GM10847 (cell line): Measurements from ENCODE around the gene STK11.

Experiments
- POLR2A ChIP-seq: IDR thresholded peaks from 2 replicates; pipeline ENCODE4 v1.6.1; 2011; ENCODE audit not compliant: insufficient read length; ENCODE audit errors: extremely low read depth

Gene STK11, protein sequence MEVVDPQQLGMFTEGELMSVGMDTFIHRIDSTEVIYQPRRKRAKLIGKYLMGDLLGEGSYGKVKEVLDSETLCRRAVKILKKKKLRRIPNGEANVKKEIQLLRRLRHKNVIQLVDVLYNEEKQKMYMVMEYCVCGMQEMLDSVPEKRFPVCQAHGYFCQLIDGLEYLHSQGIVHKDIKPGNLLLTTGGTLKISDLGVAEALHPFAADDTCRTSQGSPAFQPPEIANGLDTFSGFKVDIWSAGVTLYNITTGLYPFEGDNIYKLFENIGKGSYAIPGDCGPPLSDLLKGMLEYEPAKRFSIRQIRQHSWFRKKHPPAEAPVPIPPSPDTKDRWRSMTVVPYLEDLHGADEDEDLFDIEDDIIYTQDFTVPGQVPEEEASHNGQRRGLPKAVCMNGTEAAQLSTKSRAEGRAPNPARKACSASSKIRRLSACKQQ

DNA sequence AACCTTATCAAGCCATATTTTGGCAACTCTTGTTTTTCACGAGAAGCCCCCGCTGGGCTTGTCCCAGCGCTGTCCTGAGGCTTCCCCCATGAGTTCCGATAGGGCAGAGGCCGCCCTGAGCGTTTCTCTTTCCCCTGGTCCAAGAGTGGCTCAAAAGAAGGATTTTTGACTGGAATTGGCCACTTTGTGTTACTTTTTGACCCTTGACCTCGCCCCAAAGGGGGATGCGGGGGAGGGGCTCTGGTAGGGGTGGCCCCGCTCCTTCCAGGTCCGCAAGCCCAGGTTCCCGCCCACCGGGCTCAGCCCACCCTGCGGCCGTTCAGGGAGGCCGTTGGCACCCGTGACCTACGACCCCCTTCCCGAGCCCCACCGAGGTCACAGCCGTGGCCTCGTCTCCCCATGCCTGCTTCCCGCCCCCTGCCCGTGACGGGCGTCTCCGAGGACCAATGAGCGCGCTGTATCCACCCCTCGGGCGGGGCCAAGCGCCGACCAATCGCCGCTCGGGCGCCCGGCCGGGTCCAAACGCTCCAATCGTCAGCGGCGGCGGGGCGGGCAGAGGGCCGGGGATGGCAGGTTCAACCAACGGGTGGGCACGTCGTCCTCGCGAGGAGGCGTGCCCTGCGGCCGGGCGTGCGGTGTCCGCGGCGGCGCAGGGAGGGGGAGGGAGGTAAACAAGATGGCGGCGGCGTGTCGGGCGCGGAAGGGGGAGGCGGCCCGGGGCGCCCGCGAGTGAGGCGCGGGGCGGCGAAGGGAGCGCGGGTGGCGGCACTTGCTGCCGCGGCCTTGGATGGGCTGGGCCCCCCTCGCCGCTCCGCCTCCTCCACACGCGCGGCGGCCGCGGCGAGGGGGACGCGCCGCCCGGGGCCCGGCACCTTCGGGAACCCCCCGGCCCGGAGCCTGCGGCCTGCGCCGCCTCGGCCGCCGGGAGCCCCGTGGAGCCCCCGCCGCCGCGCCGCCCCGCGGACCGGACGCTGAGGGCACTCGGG lies at the start of gene STK11:
Gene STK11 (plus strand): TSS at position 665 of the 986 bp plus-strand sequence. CDS start 1,136 bp downstream, outside the sequence.
- peak; percentile 75 for TF ChIP-seq POLR2A

DNA sequence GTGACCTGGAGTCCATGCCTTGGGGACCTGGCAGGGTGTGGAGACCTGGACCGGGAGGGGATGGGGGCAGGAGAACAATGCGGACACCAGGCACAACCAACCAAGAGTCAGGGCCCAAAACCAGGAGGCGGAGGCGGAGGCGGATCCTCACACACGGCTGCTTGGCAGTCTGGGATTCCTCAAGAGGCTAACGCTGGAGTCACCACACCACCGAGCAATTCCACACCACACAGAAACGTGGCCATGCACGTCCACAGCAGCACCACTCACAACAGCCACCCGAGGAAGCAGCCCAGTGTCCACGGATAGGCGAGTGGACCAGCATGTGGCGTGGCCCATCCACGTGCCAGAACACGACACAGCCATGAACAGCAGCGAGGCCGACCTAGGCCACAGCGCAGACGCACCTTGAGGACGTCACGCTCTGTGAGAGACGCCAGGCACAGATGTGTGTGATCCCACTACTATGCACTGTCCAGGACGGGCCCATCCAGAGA lies 49.2 kb upstream of the STK11 start:
- no peak for TF ChIP-seq POLR2A

DNA sequence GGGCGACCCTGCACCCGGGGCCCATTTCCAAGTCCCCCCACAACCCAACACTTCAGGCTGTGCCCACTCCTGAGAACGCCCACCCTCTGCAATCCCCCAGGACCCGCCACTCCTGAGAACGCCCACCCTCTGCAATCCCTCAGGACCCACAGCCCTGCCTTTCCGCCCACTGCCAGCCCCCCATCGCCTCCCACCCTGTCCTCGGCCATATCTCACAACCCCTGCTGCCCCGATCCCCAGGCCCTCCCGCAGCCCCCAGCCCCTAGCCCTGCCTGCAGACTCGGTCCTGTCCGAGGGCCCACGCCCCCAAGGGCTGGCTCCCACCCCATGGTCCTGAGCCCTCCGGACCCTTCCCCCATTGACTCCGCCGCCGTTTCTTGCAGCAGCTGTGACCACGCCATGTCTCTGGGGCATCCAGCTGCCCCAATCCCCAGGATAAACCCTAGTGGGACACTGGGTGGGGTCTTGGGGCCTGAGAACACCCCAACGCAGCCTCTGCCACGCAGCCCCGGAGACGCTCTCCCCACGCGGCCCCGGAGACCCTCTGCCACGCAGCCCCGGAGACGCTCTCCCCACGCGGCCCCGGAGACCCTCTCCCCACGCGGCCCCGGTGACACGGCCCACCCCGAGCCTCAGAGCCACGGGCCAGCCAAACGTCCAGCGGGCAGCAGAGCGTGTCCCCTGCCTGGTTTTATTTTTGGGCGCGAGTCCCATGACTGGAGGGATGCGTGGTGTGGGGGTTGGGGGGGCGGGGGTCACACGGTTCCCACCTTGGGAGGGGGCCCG lies 48.6 kb upstream of the STK11 start:
- no peak for TF ChIP-seq POLR2A

DNA sequence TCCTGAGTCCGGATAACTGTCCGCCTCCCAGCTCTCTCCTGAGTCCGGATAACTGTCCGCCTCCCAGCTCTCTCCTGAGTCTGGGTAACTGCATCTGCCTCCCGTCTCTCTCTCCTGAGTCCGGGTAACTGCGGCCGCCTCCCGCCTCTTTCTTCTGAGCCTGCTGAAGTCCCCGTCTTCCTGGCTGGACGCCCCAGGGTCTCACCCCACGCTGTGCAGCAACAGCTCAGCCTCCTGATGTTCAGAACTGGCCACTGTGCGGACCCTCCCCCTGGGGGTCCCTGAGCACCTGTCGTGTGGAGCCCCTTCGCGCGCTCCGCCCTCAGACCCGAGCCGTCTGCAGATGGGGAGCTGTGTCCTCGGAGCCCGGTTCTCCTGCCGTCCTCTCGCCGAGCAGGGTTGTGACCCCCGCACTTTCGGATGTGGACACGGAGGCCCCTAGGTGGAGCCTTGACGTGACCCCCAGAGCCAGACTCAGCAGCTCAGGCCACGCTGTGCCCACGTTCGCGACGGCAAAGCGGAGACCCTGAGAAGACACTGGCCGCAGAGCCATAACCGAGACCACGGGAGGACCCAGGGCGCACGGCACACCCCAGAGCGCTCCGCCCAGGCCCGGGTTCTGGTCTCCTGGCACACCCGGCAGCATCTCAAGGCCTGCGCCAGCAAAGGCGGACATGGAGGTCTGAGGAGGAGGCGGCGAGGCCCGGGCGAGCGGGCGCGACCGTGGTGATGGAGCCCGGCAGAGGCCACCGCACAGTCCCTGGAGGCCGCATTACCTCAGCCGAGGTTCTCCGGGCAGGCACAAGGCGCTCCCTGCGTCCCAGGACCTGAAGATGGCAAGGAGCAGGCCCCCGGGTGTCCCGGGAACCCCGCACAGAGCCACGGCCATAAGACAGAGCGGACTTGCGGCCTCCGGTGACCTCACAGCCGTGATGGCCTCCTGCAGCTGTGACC lies 47.4 kb upstream of the STK11 start:
- no peak for TF ChIP-seq POLR2A

DNA sequence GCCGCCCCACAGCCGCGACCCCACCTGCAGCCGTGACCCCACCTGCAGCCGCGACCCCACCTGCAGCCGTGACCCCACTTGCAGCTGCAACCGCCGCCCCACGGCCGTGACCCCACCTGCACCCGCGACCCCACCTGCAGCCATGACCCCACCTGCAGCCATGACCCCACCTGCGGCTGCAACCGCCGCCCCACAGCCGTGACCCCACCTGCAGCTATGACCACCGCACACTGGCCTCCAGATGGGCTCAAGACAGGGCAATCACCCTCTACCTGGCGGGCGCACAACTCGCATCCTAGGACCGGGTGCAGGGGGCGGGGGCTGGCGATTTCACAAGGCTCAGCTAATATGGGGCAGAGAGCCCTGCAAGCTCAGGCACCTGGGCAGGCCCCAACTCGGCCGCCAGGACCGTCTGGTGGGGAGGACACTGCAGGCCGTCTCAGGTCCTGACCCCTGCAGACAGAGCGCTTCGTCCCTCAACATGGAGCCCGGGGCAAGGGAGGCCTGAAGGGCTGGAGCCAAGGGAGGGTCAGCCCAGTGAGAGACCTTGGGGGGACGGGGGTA lies 46.6 kb upstream of the STK11 start:
- no peak for TF ChIP-seq POLR2A

DNA sequence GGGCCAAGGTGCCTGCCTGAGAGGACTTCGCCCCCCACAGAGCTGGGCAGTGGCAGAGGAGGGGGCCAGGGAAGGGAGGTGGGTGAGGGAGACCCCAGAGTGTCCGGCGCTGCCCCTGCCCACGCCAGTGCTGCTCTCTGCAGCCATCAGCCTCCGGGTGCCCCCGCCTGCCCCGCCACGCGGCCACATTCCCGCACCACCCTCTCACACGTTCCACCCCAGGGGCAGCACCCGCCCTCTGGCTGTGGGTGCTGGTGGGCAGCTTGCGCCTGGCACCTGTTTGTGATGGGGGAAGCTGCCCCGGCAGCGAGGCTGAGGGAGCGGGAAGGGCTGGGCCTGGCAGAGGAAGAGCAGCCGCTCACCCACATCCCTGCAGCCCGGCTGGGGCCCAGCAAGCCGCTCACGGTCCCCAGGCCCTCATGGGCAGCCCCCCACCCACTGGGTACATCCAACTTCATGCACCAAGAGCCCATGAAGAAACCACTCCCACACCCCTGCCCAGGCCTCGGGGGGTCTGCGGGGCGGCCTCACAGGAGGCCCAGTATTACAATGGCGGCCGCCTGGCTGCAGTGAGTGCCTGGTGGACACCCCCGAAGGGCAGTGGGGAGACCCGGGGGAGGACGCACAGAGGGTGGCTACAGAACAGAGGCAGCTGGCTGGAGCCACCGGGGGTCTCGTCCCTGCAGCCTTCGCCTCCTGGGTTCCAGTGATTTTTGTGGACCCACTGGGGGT lies 45.5 kb upstream of the STK11 start:
- no peak for TF ChIP-seq POLR2A

DNA sequence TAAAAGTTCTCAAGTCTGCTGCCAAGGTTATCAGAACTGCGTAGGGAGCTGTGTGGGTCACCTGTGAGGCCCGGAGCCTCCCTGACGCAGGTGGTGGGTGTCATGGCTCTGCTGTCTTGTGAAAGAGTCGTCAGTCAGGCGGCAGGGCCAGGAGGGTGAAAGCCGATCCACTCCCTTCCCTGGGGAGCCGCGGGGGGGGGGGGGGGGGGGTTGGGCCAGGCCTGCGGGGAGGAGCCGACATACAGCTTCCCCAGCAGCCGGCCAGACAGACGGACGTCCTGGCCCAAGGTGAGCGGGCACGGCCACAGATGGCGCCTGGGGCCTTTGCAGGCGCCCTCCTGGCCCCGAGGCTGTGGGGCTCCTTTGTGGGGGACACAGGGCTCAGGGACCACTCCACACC lies 43.9 kb upstream of the STK11 start:
- no peak for TF ChIP-seq POLR2A

DNA sequence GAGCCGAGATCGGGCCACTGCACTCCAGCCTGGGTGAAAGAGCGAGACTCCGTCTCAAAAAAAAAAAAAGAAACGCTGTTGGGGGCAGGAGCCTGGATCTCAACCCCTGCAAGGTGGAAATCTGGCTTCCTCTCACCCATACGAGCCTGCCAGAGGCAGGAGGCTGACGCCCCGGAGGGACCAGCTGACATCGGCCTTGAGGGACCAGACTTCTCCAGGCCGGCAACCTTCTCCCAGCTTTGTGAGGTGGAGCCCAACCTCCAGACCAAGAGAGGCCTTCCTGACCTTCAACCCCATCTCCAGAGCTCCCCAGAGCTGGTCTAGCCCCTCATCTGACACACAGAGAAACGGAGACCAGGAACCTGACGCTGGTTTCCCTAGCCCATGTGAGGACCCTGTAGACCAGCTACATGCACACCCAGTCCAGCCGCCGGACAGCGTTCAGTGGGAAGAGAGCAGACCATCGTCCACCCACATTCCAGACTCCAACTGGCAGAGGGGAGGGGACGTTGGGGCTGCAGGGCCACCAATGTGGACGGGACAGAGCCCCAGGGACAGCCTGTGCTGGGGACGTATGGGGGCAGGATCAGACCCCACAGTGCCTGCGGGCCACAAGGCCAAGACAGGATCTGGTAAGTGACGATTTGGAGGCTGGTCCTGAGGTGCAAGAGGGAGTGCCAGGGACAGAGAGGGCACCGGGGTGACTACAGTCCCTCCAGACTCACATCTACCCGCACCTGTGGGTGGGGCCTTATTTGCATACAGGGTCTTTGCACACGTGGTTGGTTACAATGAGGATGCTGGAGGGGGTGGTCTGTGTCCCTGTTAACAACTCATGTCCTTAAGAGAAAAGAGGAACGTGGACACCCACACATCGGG lies 42.9 kb upstream of the STK11 start:
- no peak for TF ChIP-seq POLR2A

DNA sequence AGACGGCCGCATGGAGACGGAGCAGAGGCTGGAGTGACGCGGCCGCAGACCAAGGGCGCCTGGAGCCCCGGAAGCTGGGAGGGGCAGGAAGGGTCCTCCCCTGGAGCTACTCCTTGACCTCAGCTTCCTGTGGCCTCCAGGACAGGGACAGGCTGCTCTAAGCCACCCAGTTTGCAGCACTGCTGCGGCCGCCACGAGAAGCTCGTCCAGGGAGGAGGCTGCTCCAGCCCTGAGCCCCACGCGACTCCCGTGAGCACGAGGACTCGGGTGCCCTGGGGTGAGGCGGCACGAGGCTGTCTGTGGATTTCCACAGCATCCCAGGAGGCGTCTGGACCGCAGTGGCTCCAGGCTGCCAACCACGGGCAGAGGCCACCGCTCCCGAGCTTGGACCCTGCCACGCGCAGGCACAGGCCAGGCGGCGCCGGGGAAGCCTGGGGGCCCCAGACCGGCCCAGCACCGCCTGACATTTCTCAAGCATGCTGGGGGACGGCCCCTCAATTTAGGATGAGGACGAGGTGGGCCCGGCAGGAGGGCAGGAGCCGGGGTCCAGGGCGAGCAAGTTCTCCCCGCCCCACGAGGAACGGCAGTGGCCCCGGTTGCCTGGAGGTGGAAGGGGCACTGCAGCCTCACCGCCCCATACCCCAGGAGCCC lies 42.2 kb upstream of the STK11 start:
- TF ChIP-seq POLR2A: no peak

DNA sequence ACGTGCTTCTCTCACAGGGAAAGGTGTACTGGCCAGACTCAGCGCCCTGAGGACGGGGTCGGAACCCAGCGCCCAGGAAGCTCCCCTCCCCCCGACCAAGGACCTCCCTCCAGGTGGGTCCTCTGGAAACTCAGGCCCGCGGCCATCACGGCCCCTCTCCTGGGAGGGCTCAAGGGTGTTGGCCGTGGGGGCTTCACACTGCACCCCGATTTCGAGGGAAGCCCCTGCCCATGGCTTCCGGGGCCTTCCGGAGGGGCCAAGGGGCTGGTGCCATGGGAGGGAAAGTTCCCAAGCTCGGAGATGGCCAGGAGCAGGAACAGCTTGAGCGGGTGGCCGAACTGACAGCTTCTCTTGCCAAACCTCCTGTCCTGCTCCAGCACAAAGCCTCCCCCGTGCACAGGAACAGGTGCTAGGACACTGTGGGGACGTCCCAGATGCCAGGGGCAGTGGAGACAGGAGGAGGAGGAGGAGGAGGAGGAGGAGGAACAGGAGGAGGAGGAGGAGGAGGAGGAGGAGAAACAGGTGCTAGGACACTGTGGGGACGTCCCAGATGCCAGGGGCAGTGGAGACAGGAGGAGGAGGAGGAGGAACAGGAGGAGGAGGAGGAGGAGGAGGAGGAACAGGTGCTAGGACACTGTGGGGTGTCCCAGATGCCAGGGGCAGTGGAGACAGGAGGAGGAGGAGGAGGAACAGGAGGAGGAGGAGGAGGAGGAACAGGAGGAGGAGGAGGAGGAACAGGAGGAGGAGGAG lies 41.5 kb upstream of the STK11 start:
- TF ChIP-seq POLR2A: no peak

DNA sequence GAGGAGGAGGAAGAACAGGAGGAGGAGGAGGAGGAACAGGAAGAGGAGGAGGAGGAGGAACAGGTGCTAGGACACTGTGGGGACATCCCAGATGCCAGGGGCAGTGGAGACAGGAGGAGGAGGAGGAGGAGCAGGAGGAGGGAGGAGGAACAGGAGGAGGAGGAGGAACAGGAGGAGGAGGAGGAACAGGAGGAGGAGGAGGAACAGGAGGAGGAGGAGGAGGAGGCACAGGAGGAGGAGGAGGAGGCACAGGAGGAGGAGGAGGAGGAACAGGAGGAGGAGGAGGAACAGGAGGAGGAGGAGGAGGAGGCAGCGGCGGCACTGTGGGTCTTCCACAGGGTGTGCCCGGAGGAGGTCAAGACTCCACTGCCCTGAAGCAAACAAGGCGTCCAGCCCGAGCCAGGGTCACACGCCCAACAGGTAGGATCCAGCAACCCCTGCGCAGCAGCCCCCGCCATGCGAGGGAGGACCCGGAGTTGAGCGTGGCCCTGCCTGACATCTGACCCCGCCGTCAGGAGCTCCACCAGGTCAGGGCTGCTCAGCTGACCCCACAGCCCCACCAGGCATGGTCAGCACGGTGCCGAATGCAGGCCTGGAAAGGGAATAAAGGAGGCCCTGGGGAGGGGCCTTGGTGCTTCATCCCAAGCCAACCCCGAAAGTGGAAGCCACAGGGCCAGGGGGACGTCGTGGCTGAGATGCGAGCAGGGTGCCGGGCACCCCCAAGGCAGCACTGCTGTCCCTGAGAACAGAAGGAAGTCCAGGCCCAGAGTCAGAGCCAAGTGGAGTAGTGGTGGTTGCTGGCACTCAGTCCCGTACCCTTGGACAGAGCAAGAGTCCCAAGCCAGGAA lies 40.7 kb upstream of the STK11 start:
- no peak for TF ChIP-seq POLR2A
